GM12878 (cell line): ENCODE measurements around the gene COPS8. TPM values are rescaled to one million over a fixed set of nuclear protein-coding genes. Genes with fewer than 3 reads are reported as not detected.

ENCODE experiments used
- ATAC-seq: fragments of 200-7000 bp; cut with Tn5 transposase; 3 replicates; pipeline ENCODE4 v1.9.1; 2020; ENCODE audit warnings: mild to moderate bottlenecking, moderate library complexity
- BruUV-seq: library from RNA; stranded (reverse); fragments of 400-500 nt; replicated peaks from 2 replicates; lab custom pipeline; 2021; lab: Mats Ljungman, UMichigan
- CTCF ChIA-PET: fragments of 300-600 bp; sonication (Branson Sonifier 250); formaldehyde crosslinking; extraction: SDS; loops from one replicate; lab custom pipeline; 2021; ENCODE audit warnings: inconsistent platforms; lab: Yijun Ruan, JAX
- POLR2A ChIA-PET: fragments of 350-600 bp; formaldehyde crosslinking; extraction: SDS; loops from one replicate; lab custom pipeline; 2021; ENCODE audit warnings: inconsistent platforms; lab: Charles Lee
- RAD21 ChIA-PET: fragments of 300-600 bp; sonication (Branson Sonifier 250); formaldehyde crosslinking; loops from one replicate; lab custom pipeline; 2023; ENCODE audit warnings: antibody characterized with exemption; ENCODE audit not compliant: unreplicated experiment; lab: Charles Lee
- SMC1A ChIA-PET: fragments of 300-600 bp; sonication (Branson Sonifier 250); formaldehyde crosslinking; loops from one replicate; lab custom pipeline; 2023; ENCODE audit not compliant: unreplicated experiment, uncharacterized antibody; lab: Charles Lee
- DNase-seq: peaks from one replicate; pipeline ENCODE4 v3.0.0-alpha.2; 2011; ENCODE audit warnings: low read depth, low spot score
- FAIRE-seq: peaks from 3 replicates; lab custom pipeline; 2011; peaks lifted over from hg19 to GRCh38; lab: Jason Lieb, UNC
- H2AFZ ChIP-seq: 2 replicates; pipeline ENCODE4 v1.6.0; 2011; ENCODE audit warnings: low read depth, low read length, control low read depth; ENCODE audit not compliant: control insufficient read depth
- H3K27ac ChIP-seq: 2 replicates; pipeline ENCODE4 v1.5.1; 2011; ENCODE audit warnings: control low read depth; ENCODE audit not compliant: control insufficient read depth, insufficient read depth
- H3K27me3 ChIP-seq, 2 experiments: replicated peaks in 1 of 2; 2 replicates each; pipeline versions ENCODE4 v1.6.0 to v1.6.1; 2011; ENCODE audit warnings: low read length in 1 of 2; ENCODE audit not compliant: control insufficient read depth in 2 of 2, insufficient read depth in 2 of 2
- H3K36me3 ChIP-seq, 2 experiments: 2 replicates each; pipeline ENCODE4 v1.5.1; 2011; ENCODE audit warnings: low read length in 1 of 2; ENCODE audit not compliant: control insufficient read depth in 2 of 2, insufficient read depth in 2 of 2
- H3K4me1 ChIP-seq: 2 replicates; pipeline ENCODE4 v1.6.1; 2011; ENCODE audit warnings: mild to moderate bottlenecking, low read length, moderate library complexity, mixed read lengths; ENCODE audit not compliant: control insufficient read depth, insufficient read depth
- H3K4me2 ChIP-seq: 2 replicates; pipeline ENCODE4 v1.6.0; 2011; ENCODE audit warnings: control low read depth; ENCODE audit not compliant: control insufficient read depth, insufficient read depth
- H3K4me3 ChIP-seq: fragments of 200-600 bp; sonication (generic); 2 replicates; pipeline ENCODE4 v1.5.1; 2016
- H3K79me2 ChIP-seq: 2 replicates; pipeline ENCODE4 v1.6.0; 2011; ENCODE audit warnings: low read length; ENCODE audit not compliant: control insufficient read depth, insufficient read depth
- H3K9ac ChIP-seq: 2 replicates; pipeline ENCODE4 v1.8.0; 2011; ENCODE audit warnings: low read length, control low read depth, mixed read lengths; ENCODE audit not compliant: control insufficient read depth, insufficient read depth
- H3K9me3 ChIP-seq: replicated peaks from 3 replicates; pipeline ENCODE4 v1.5.1; 2011; ENCODE audit warnings: mild to moderate bottlenecking, low read length; ENCODE audit not compliant: control insufficient read depth, insufficient read depth
- H4K20me1 ChIP-seq: 2 replicates; pipeline ENCODE4 v1.6.0; 2011; ENCODE audit not compliant: control insufficient read depth, insufficient read depth
- BACH1 ChIP-seq: fragments of 450-650 bp; IDR thresholded peaks from 2 replicates; pipeline ENCODE4 v1.6.1; 2017; ENCODE audit warnings: mild to moderate bottlenecking, borderline replicate concordance
- HDAC2 ChIP-seq: fragments of 200-600 bp; sonication (generic); IDR thresholded peaks from 2 replicates; pipeline ENCODE4 v1.6.1; 2017
- NR2F1 ChIP-seq: fragments of 450-650 bp; conservative IDR thresholded peaks from 2 replicates; pipeline ENCODE4 v1.6.1; 2017; ENCODE audit warnings: mild to moderate bottlenecking
- NRF1 ChIP-seq: conservative IDR thresholded peaks from 2 replicates; pipeline ENCODE4 v1.6.1; 2011; ENCODE audit warnings: mild to moderate bottlenecking, low read depth, low read length, improper control_type of control experiment
- PAX8 ChIP-seq: fragments of 450-650 bp; IDR thresholded peaks from 2 replicates; pipeline ENCODE4 v1.6.1; 2017; ENCODE audit warnings: mild to moderate bottlenecking, moderate library complexity
- PML ChIP-seq: IDR thresholded peaks from 2 replicates; pipeline ENCODE4 v1.6.1; 2012; ENCODE audit warnings: low read length, inconsistent platforms
- POLR2AphosphoS5 ChIP-seq: IDR thresholded peaks from 2 replicates; pipeline ENCODE4 v1.6.1; 2011; ENCODE audit warnings: mild to moderate bottlenecking, low read length, inconsistent platforms
- TCF12 ChIP-seq: IDR thresholded peaks from 2 replicates; pipeline ENCODE4 v1.6.1; 2011; ENCODE audit warnings: low read depth, mild to moderate bottlenecking, low read length
- WRNIP1 ChIP-seq: IDR thresholded peaks from 2 replicates; pipeline ENCODE4 v1.6.1; 2011; ENCODE audit warnings: low read depth, low read length, improper control_type of control experiment, borderline replicate concordance
- YBX1 ChIP-seq: fragments of 450-650 bp; IDR thresholded peaks from 2 replicates; pipeline ENCODE4 v1.6.1; 2016; ENCODE audit warnings: antibody characterized with exemption
- ZSCAN29 ChIP-seq: fragments of 450-650 bp; IDR thresholded peaks from 2 replicates; pipeline ENCODE4 v1.6.1; 2017; ENCODE audit warnings: mild to moderate bottlenecking, moderate library complexity
- WGBS: methylation state at CpG from one replicate; pipeline ENCODE4 v1.1.6; 2016; ENCODE audit warnings: low lambda C conversion rate; ENCODE audit not compliant: insufficient replicate concordance, insufficient coverage; ENCODE audit errors: missing lambda C conversion rate; 5-methylcytosine and 5-hydroxymethylcytosine counted together
- in situ Hi-C: fragments of 300-500 bp; cut with MboI; formaldehyde crosslinking; loops from 9 replicates; pipeline ENCODE4 v1.14.3; 2018; ENCODE audit warnings: mixed read lengths
- intact Hi-C: fragments of 100-400 bp; cut with micrococcal nuclease; formaldehyde crosslinking; loops from one replicate; pipeline ENCODE4 v1.14.2; 2022; ENCODE audit not compliant: unreplicated experiment
- polyA plus RNA-seq, 11 experiments: library from polyadenylated mRNA; depleted of rRNA in 4 of 11; unstranded in 6 of 11; stranded (reverse) in 5 of 11; fragments of >200 nt; fragmentation: Nextera tagmentation in 4 of 11; fragmentation: Illumina TruSeq in 1 of 11; extraction: Ambion mirVana in 4 of 11; extraction: Trizol in 1 of 11; gene quantifications; 1 replicate in 1 of 11; 2 replicates in 10 of 11; pipeline versions ENCODE4 v1.2.1 to v1.2.3, GENCODE V29; 2011 to 2016; ENCODE audit warnings: inconsistent platforms in 2 of 11, missing spikeins in 2 of 11, low read depth in 1 of 11
- total RNA-seq, 4 experiments: library from RNA; depleted of rRNA in 3 of 4; stranded (reverse); fragments of >200 nt in 3 of 4; fragmentation: Illumina TruSeq in 1 of 4; extraction: Trizol in 1 of 4; gene quantifications; 2 replicates each; pipeline versions ENCODE4 v1.2.1 to v1.2.3, GENCODE V29; 2013 to 2021
- TF ChIP-seq, protein P1 (sequence below): fragments of 450-650 bp; formaldehyde crosslinking; IDR thresholded peaks from 2 replicates; pipeline ENCODE4 v1.4.0; 2022; ENCODE audit warnings: mild to moderate bottlenecking, moderate library complexity
- TF ChIP-seq, protein P2 (sequence below): fragments of 150-350 bp; IDR thresholded peaks from 2 replicates; pipeline ENCODE4 v1.6.1; 2016; ENCODE audit warnings: low read depth, low read length

COPS8 gene
- total and polyA plus RNA-seq, 10 of the 15 experiments (the other 5 are each of a cell fraction or from before 2014, with no cell fraction given): 44.0 to 134 (median 107) TPM

DNA sequence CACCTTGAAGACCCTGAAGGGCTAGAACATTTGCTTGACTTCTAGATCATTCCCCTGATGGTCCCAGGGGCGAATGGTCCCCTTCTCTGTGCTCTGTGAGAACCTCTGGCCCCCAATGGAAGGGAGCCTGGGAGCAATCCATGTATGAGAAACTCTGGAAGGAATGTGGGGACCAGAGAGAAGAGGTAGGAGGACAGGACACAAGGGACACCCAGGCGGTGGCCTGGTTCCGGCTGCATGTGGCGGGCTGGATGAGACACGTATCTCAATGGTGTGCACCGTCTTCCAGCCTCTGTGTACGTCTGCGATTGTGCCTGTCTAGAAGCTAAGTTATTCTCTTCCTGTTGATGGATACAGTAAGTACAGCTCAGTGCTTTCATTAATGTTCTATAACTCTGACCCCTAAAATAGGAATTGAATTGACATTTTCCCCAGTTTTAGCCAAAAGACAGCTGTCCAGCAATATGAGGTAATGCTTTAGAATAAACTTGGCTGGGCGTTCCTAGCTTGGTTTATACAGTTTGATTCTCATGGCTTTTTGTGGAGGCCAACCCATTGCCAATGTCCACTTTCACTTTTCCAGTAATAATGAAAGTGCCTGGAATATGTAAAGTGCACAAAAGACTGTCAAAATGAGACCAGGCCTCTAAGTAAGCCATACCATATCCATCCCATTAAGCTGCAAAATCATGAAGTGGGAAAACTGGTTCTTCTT is 30.1 kb upstream of the COPS8 start:
- Histone ChIP-seq H3K27ac (no peak overlapping the region), H2AFZ (no peak overlapping the region)
- ChIA-PET RAD21 (interaction anchor here (0.6 kb wide), 1 partner anchor 206 kb away, joined by 3 read pairs; no protein-coding TSS in a partner anchor), SMC1A (interaction anchor here (0.8 to 1.6 kb wide), 4 partner anchors 13 to 486 kb away, joined by 3 to 4 read pairs (median 4); partner anchors contain the start of genes ACKR3 and COPS8)
- TF ChIP-seq YBX1 (no peak), NR2F1 (no peak), TCF12 (no peak), HDAC2 (no peak), POLR2AphosphoS5 (no peak), PAX8 (no peak), BACH1 (no peak), ZSCAN29 (no peak), NRF1 (no peak), WRNIP1 (no peak), PML (no peak)
- TF ChIP-seq, protein P1, sequence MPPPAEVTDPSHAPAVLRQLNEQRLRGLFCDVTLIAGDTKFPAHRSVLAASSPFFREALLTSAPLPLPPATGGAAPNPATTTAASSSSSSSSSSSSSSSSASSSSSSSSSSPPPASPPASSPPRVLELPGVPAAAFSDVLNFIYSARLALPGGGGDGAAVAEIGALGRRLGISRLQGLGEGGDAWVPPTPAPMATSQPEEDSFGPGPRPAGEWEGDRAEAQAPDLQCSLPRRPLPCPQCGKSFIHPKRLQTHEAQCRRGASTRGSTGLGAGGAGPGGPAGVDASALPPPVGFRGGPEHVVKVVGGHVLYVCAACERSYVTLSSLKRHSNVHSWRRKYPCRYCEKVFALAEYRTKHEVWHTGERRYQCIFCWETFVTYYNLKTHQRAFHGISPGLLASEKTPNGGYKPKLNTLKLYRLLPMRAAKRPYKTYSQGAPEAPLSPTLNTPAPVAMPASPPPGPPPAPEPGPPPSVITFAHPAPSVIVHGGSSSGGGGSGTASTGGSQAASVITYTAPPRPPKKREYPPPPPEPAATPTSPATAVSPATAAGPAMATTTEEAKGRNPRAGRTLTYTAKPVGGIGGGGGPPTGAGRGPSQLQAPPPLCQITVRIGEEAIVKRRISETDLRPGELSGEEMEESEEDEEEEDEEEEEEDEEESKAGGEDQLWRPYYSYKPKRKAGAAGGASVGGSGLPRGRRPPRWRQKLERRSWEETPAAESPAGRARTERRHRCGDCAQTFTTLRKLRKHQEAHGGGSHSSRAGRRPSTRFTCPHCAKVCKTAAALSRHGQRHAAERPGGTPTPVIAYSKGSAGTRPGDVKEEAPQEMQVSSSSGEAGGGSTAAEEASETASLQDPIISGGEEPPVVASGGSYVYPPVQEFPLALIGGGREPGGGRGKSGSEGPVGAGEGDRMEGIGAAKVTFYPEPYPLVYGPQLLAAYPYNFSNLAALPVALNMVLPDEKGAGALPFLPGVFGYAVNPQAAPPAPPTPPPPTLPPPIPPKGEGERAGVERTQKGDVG (CRISPR knock-in tag): no peak
- TF ChIP-seq, protein P2, sequence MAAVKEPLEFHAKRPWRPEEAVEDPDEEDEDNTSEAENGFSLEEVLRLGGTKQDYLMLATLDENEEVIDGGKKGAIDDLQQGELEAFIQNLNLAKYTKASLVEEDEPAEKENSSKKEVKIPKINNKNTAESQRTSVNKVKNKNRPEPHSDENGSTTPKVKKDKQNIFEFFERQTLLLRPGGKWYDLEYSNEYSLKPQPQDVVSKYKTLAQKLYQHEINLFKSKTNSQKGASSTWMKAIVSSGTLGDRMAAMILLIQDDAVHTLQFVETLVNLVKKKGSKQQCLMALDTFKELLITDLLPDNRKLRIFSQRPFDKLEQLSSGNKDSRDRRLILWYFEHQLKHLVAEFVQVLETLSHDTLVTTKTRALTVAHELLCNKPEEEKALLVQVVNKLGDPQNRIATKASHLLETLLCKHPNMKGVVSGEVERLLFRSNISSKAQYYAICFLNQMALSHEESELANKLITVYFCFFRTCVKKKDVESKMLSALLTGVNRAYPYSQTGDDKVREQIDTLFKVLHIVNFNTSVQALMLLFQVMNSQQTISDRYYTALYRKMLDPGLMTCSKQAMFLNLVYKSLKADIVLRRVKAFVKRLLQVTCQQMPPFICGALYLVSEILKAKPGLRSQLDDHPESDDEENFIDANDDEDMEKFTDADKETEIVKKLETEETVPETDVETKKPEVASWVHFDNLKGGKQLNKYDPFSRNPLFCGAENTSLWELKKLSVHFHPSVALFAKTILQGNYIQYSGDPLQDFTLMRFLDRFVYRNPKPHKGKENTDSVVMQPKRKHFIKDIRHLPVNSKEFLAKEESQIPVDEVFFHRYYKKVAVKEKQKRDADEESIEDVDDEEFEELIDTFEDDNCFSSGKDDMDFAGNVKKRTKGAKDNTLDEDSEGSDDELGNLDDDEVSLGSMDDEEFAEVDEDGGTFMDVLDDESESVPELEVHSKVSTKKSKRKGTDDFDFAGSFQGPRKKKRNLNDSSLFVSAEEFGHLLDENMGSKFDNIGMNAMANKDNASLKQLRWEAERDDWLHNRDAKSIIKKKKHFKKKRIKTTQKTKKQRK: no peak
- TF ChIP-seq, all 136 proteins: peak for 0
- no peaks in the 10 kb centered on the region for H3K79me2 ChIP-seq
- H3K27me3 ChIP-seq: peaks cover 0 to 7% of the 10 kb centered on the region in 2 experiments; a peak in 2 of 4 replicates
- FAIRE-seq: no peak
- DNase-seq: no peak
- BruUV-seq: no TSS peak
- 86% methylated on average over 9 of the region's 9 CpGs for WGBS
- intact Hi-C loops (loop anchor here (10.0 kb wide), 1 partner anchor 161 kb away; no protein-coding TSS in a partner anchor), in situ Hi-C loops (no loop called here)
- ChIA-PET CTCF (no interaction called here), POLR2A (no interaction called here)
- ATAC-seq: no peak
- H3K9ac ChIP-seq: no peak overlapping the region
- H3K9me3 ChIP-seq: no peaks in the 10 kb centered on the region
- peaks cover 33% of the 10 kb centered on the region for H3K4me1 ChIP-seq
- H4K20me1 ChIP-seq: no peaks in the 10 kb centered on the region
- no peak overlapping the region for H3K4me2 ChIP-seq
- H3K4me3 ChIP-seq: no peak overlapping the region
- H3K36me3 ChIP-seq: no peaks in the 10 kb centered on the region
